ENCODE data around the gene SECISBP2.

SECISBP2 gene

GRCh38 chr9:89351584-89352300 is 33.4 kb downstream of the SECISBP2 start:
- DNase-seq = no peak

GRCh38 chr9:89352451-89352850 is 34.2 kb downstream of the SECISBP2 start:
- no peak for DNase-seq

- DNase-seq = no peak
These were observed 34.8 kb downstream of the SECISBP2 start for GRCh38 chr9:89352874-89353649.

- no peak for DNase-seq
These were observed 35.7 kb downstream of the SECISBP2 start for GRCh38 chr9:89353989-89354388.

- no peak for DNase-seq
These were observed 36.2 kb downstream of the SECISBP2 start for GRCh38 chr9:89354471-89354870.

GRCh38 chr9:89356782-89357181 is 38.5 kb downstream of the SECISBP2 start:
- DNase-seq = no peak

- no peak for DNase-seq
These were observed 39.3 kb downstream of the SECISBP2 start for GRCh38 chr9:89357331-89358197.

GRCh38 chr9:89358376-89358916 is 40.1 kb downstream of the SECISBP2 start:
- no peak for DNase-seq

- DNase-seq = no peak
These were observed 40.7 kb downstream of the SECISBP2 start for GRCh38 chr9:89358985-89359384.

GRCh38 chr9:89359751-89360261 is 41.5 kb downstream of the SECISBP2 start:
- no peak for DNase-seq

GRCh38 chr9:89360465-89360864 is 42.2 kb downstream of the SECISBP2 start:
- DNase-seq = no peak

GRCh38 chr9:89361031-89361430 is 42.7 kb downstream of the SECISBP2 start:
- no peak for DNase-seq

- no peak for DNase-seq
These were observed 43.7 kb downstream of the SECISBP2 start for GRCh38 chr9:89361816-89362646.

GRCh38 chr9:89362647-89363310 is 44.5 kb downstream of the SECISBP2 start:
- no peak for DNase-seq

GRCh38 chr9:89363311-89363670 is 45.0 kb downstream of the SECISBP2 start:
- no peak for DNase-seq

GRCh38 chr9:89363921-89364665 is 45.8 kb downstream of the SECISBP2 start:
- no peak for DNase-seq

- DNase-seq = no peak
These were observed 46.6 kb downstream of the SECISBP2 start for GRCh38 chr9:89364666-89365531.

- DNase-seq = no peak
These were observed 47.2 kb downstream of the SECISBP2 start for GRCh38 chr9:89365532-89365912.

GRCh38 chr9:89366711-89367110 is 48.4 kb downstream of the SECISBP2 start:
- DNase-seq = no peak

- DNase-seq = no peak
These were observed 49.0 kb downstream of the SECISBP2 start for GRCh38 chr9:89367281-89367680.
